ENCODE measurements around the gene FLT1. TPM values are rescaled to one million over a fixed set of nuclear protein-coding genes. Genes with fewer than 3 reads are reported as not detected.

Gene FLT1
- total RNA-seq, 1 donor from 2014 or later, result 46.0 TPM

- TF ChIP-seq CTCF (IDR thresholded peaks at IDR 0.05), result no peak
Observed at GRCh38 chr13:28325022-28325421, 169.9 kb downstream of the FLT1 start.

GRCh38 chr13:28324181-28324789, 170.6 kb downstream of the FLT1 start:
- H3K27me3 ChIP-seq, result no peaks in the 10 kb centered on the region
- no peaks in the 10 kb centered on the region for H3K36me3 ChIP-seq
- H3K9me3 ChIP-seq, result no peaks in the 10 kb centered on the region
- no peak overlapping the region for H3K4me3 ChIP-seq
- H3K27ac ChIP-seq, result no peak overlapping the region
- peak in 1 of 2 donors; percentile 72 for DNase-seq (ENCODE audit: low spot score in 2 of 2)
- TF ChIP-seq CTCF (IDR thresholded peaks at IDR 0.05), result peak; percentile 40 to 71 (median 48)
- intact Hi-C loops (cut with DNase I), result loop anchor here (5.0 kb wide), 2 partner anchors 313 to 473 kb away; no protein-coding TSS in a partner anchor
- H3K4me1 ChIP-seq, result peaks cover 0 to 4% of the 10 kb centered on the region in 2 donors

More at GRCh38 chr13:28325022-28325421, 169.9 kb downstream of the FLT1 start:
- Histone ChIP-seq H3K4me1 (peaks cover 0 to 4% of the 10 kb centered on the region in 2 donors), H3K9me3 (no peaks in the 10 kb centered on the region), H3K27ac (no peak overlapping the region), H3K36me3 (no peaks in the 10 kb centered on the region), H3K27me3 (no peaks in the 10 kb centered on the region), H3K4me3 (no peak overlapping the region)
- no peak for DNase-seq (ENCODE audit: low spot score in 2 of 2)
- intact Hi-C loops (cut with DNase I), result no loop called here

- Histone ChIP-seq H3K36me3 (no peaks in the 10 kb centered on the region), H3K9me3 (no peaks in the 10 kb centered on the region), H3K27me3 (no peaks in the 10 kb centered on the region), H3K27ac (no peak overlapping the region), H3K4me3 (no peak overlapping the region), H3K4me1 (peaks cover 0 to 4% of the 10 kb centered on the region in 2 donors)
- no peak for TF ChIP-seq CTCF (IDR thresholded peaks at IDR 0.05)
- intact Hi-C loops (cut with DNase I), result loop anchor here (5.0 kb wide), 2 partner anchors 315 to 475 kb away; no protein-coding TSS in a partner anchor
- DNase-seq (ENCODE audit: low spot score in 2 of 2), result no peak
Observed at GRCh38 chr13:28322256-28322905, 172.5 kb downstream of the FLT1 start.

GRCh38 chr13:28321756-28322155, 173.2 kb downstream of the FLT1 start:
- TF ChIP-seq CTCF (IDR thresholded peaks at IDR 0.05), result no peak
- H3K4me3 ChIP-seq, result no peak overlapping the region
- peaks cover 0 to 4% of the 10 kb centered on the region in 2 donors for H3K4me1 ChIP-seq
- no peak overlapping the region for H3K27ac ChIP-seq
- H3K27me3 ChIP-seq, result no peaks in the 10 kb centered on the region
- intact Hi-C loops (cut with DNase I), result loop anchor here (5.0 kb wide), 2 partner anchors 316 to 476 kb away; no protein-coding TSS in a partner anchor
- DNase-seq (ENCODE audit: low spot score in 2 of 2), result no peak
- H3K36me3 ChIP-seq, result no peaks in the 10 kb centered on the region
- H3K9me3 ChIP-seq, result no peaks in the 10 kb centered on the region

GRCh38 chr13:28320884-28321574, 173.9 kb downstream of the FLT1 start:
- Histone ChIP-seq H3K9me3 (no peaks in the 10 kb centered on the region), H3K4me1 (peaks cover 0 to 4% of the 10 kb centered on the region in 2 donors), H3K4me3 (no peak overlapping the region), H3K27ac (no peak overlapping the region), H3K27me3 (no peaks in the 10 kb centered on the region), H3K36me3 (no peaks in the 10 kb centered on the region)
- no peak for DNase-seq (ENCODE audit: low spot score in 2 of 2)
- no peak for TF ChIP-seq CTCF (IDR thresholded peaks at IDR 0.05)
- intact Hi-C loops (cut with DNase I), result loop anchor here (5.0 kb wide), 2 partner anchors 316 to 476 kb away; no protein-coding TSS in a partner anchor

Data from ascending aorta (tissue), 2 donors.